GM23248 (cell line): ENCODE results near the gene MCM9. TPM values are rescaled to one million over a fixed set of nuclear protein-coding genes. Genes with fewer than 3 reads are reported as not detected.

Source experiments
- DNase-seq: peaks from one replicate; pipeline ENCODE4 v3.0.0-alpha.2; 2015
- H2AFZ ChIP-seq: fragments of 200-600 bp; sonication (generic); 2 replicates; pipeline ENCODE4 v1.6.1; 2016; ENCODE audit warnings: antibody characterized with exemption
- H3F3A ChIP-seq: fragments of 200-600 bp; sonication (generic); 2 replicates; pipeline ENCODE4 v1.6.1; 2016; ENCODE audit warnings: mild to moderate bottlenecking, antibody characterized with exemption, mixed run types; ENCODE audit not compliant: insufficient read depth
- H3K27ac ChIP-seq: fragments of 200-600 bp; sonication (generic); 2 replicates; pipeline ENCODE4 v1.5.1; 2016; ENCODE audit warnings: mild to moderate bottlenecking
- H3K27me3 ChIP-seq: fragments of 200-600 bp; sonication (generic); replicated peaks from 2 replicates; pipeline ENCODE4 v1.6.1; 2016; ENCODE audit warnings: mild to moderate bottlenecking; ENCODE audit not compliant: insufficient read depth
- H3K36me3 ChIP-seq: fragments of 200-600 bp; sonication (generic); 2 replicates; pipeline ENCODE4 v1.6.1; 2016; ENCODE audit warnings: low read depth, mild to moderate bottlenecking
- H3K4me1 ChIP-seq: fragments of 200-600 bp; sonication (generic); 2 replicates; pipeline ENCODE4 v1.6.1; 2016; ENCODE audit warnings: mild to moderate bottlenecking; ENCODE audit not compliant: insufficient read depth
- H3K4me2 ChIP-seq: fragments of 200-600 bp; sonication (generic); one replicate; pipeline ENCODE4 v1.6.1; 2016; ENCODE audit warnings: mild to moderate bottlenecking; ENCODE audit not compliant: unreplicated experiment
- H3K4me3 ChIP-seq: fragments of 200-600 bp; sonication (generic); 2 replicates; pipeline ENCODE4 v1.5.1; 2016; ENCODE audit warnings: mild to moderate bottlenecking
- H3K79me2 ChIP-seq: fragments of 200-600 bp; sonication (generic); 2 replicates; pipeline ENCODE4 v1.6.1; 2016; ENCODE audit warnings: mild to moderate bottlenecking; ENCODE audit not compliant: insufficient read depth
- H3K9ac ChIP-seq: fragments of 200-600 bp; sonication (generic); 2 replicates; pipeline ENCODE4 v1.6.1; 2016; ENCODE audit warnings: mild to moderate bottlenecking
- H3K9me2 ChIP-seq: fragments of 200-600 bp; sonication (generic); 2 replicates; pipeline ENCODE4 v1.6.1; 2016; ENCODE audit warnings: mixed run types, mild to moderate bottlenecking, moderate library complexity; ENCODE audit not compliant: insufficient read depth
- H3K9me3 ChIP-seq: fragments of 200-600 bp; sonication (generic); one replicate; pipeline ENCODE4 v1.6.1; 2017; ENCODE audit warnings: low read depth
- H4K20me1 ChIP-seq: fragments of 200-600 bp; sonication (generic); 2 replicates; pipeline ENCODE4 v1.6.0; 2016; ENCODE audit not compliant: insufficient read depth
- EZH2 ChIP-seq: fragments of 200-600 bp; sonication (generic); IDR thresholded peaks from 2 replicates; pipeline ENCODE4 v1.6.1; 2018; ENCODE audit warnings: antibody characterized with exemption, mild to moderate bottlenecking; ENCODE audit not compliant: insufficient read depth, poor library complexity, severe bottlenecking
- EZH2phosphoT487 ChIP-seq: fragments of 200-600 bp; sonication (generic); IDR thresholded peaks from 2 replicates; pipeline ENCODE4 v1.6.1; 2018; ENCODE audit warnings: antibody characterized with exemption, moderate library complexity, mild to moderate bottlenecking, low read depth; ENCODE audit not compliant: insufficient read depth
- WGBS, 2 experiments: methylation state at CpG; one replicate each; pipeline ENCODE4 v1.1.6; 2015 to 2017; ENCODE audit warnings: low lambda C conversion rate in 2 of 2, low coverage in 1 of 2; ENCODE audit errors: missing lambda C conversion rate in 2 of 2; 5-methylcytosine and 5-hydroxymethylcytosine counted together
- in situ Hi-C: fragments of 300-500 bp; cut with MboI; formaldehyde crosslinking; loops from 2 replicates; pipeline ENCODE4 v1.15.0; 2020
- polyA plus RNA-seq: library from polyadenylated mRNA; unstranded; fragments of >200 nt; fragmentation: Nextera tagmentation; extraction: Ambion mirVana; gene quantifications from 2 replicates; pipeline ENCODE4 v1.2.1, GENCODE V29; 2016
- total RNA-seq: library from RNA; depleted of rRNA; stranded (reverse); fragments of >200 nt; shearing (Covaris generic); gene quantifications from 2 replicates; pipeline ENCODE4 v1.2.3, GENCODE V29; 2014

MCM9 gene
- total and polyA plus RNA-seq, 2 experiments from 2014 or later, result 3.2 to 6.2 TPM

DNA sequence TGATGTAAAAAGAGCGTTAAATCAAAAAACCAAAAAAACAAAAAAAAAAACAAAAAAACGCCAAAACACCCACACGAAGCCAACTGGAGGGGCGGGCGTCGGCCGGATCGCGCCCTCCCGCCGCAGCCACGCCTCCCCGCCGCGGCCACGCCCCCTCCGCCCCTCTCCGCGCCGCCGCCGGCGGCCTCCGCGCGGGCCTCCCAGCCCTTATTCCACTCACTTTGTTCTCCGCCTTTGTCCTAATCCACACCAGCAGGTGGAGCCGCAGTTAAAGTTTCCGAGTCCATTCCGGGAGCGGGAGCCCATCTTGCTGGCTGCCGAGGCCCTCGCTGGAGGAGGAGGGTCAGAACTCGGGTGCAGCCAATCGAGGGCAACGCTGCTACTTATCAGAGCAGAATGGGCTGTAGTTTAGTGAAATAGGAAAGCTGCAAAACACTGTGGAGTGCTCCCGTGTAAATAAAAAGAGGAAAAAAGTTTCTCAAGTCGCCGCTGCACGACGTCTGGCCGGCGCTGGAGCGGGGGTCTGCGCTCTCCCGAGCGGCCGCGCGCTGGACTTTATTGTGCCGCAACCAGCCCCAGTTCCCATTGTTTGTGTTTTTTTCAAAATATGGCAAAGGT lies 41.0 kb downstream of the MCM9 start, which contains the start of gene ASF1A:
TSS of gene ASF1A (plus strand) at position 346 of the 618 bp plus-strand sequence. CDS start at position 608, 262 bp downstream.
- Histone ChIP-seq H3K79me2 (peaks cover 69% of the 10 kb centered on the region), H3K9me2 (no peaks in the 10 kb centered on the region), H4K20me1 (no peaks in the 10 kb centered on the region), H3K9ac (peak within 1 kb of the TSS; percentile 89), H3K4me3 (peak within 1 kb of the TSS; percentile 95), H3K27ac (peak within 1 kb of the TSS; percentile 90), H3K27me3 (no peaks in the 10 kb centered on the region), H3K9me3 (no peaks in the 10 kb centered on the region), H2AFZ (peak within 1 kb of the TSS; percentile 90), H3K4me1 (peaks cover 27% of the 10 kb centered on the region), H3K4me2 (peak within 1 kb of the TSS; percentile 94), H3F3A (peaks cover 40% of the 10 kb centered on the region), H3K36me3 (no peaks in the 10 kb centered on the region; the same call in 1 of the 2 replicates)
- WGBS, 2 experiments, result 1% methylated on average over 41 to 51 of the region's 51 CpGs
- in situ Hi-C loops, result no loop called here
- peak; percentile 99 for DNase-seq
- TF ChIP-seq EZH2phosphoT487 (no peak), EZH2 (no peak)

DNA sequence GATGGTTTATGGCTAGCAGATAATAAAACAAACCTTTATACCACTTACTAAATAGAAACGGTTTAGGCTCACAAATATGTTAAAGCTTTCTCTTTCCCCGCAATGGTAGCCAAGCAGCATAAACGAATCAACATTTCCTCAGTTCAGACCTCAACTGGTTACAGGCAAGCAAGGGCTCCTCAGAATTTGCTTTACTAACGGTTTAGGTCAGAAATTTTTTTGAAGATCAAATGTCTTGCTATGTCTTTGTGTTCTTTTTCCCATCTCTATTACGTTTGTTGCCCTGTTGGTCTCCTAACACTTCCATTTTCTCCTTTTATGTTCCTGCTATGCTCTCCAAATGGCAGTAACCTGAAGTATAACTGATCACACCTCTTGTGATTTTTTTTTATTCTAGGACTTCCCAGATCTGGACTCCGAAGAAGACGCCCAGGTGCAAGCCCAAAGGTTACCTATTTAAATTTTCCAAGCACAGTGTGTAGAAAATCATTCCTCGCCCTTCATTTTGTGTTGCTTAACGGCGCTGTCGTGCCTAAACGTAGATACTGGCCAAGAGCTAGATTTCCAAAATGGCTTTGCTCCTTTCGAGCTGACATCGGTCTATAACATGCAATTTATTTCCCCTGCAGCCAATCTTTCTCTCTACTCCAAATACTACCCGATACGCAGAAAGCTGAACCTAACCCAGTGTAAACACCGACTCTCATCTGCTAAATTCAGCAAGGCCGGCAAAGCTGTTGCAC lies 41.7 kb downstream of the MCM9 start:
- Histone ChIP-seq H3K9me2 (no peaks in the 10 kb centered on the region), H3K36me3 (no peaks in the 10 kb centered on the region; the same call in 1 of the 2 replicates), H3K27ac (peak overlapping the region; percentile 90), H3K4me2 (peak overlapping the region; percentile 87), H3K9me3 (no peaks in the 10 kb centered on the region), H2AFZ (peak overlapping the region; percentile 90), H3K9ac (peak overlapping the region; percentile 89), H3K27me3 (no peaks in the 10 kb centered on the region), H4K20me1 (no peaks in the 10 kb centered on the region), H3K4me3 (peak overlapping the region; percentile 95), H3K79me2 (peaks cover 69% of the 10 kb centered on the region), H3K4me1 (peaks cover 27% of the 10 kb centered on the region), H3F3A (peaks cover 40% of the 10 kb centered on the region)
- in situ Hi-C loops, result no loop called here
- WGBS, 2 experiments, result 0 to 1% methylated on average over 18 of the region's 18 CpGs
- peak; percentile 87 for DNase-seq
- TF ChIP-seq EZH2phosphoT487 (no peak), EZH2 (no peak)

DNA sequence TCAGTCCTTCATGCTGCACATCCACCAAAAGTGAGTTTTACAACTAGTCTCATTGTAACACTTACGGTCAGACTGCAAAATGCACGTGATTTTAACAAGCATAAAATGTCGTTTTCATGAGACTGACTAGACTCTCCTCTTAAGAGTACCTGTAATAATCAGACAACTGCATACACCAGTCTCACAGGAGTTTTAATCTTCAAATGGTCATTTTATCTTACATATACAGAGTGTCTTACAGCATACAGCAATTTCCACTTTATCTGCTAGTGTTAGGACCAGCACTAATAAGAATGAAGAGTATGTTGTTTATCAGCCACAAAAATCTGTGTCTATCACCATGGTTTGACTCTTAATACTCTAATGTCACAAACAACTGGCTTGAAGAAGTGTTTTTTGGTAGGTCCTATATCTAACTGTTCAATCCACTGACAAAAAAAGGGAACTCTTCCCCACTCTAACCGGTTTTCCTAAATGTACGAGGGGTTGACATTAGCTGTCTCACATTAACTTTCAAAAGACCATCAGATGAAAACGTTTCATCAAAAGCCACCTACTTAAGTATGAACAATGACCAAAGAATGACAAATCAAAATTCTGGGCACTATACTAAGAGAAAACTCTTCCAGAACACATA lies 42.5 kb downstream of the MCM9 start:
- peaks cover 69% of the 10 kb centered on the region for H3K79me2 ChIP-seq
- TF ChIP-seq EZH2 (no peak), EZH2phosphoT487 (no peak)
- peak overlapping the region; percentile 90 for H2AFZ ChIP-seq
- no peaks in the 10 kb centered on the region; the same call in 1 of the 2 replicates for H3K36me3 ChIP-seq
- H3K9me2 ChIP-seq, result no peaks in the 10 kb centered on the region
- peak overlapping the region; percentile 89 for H3K9ac ChIP-seq
- peaks cover 27% of the 10 kb centered on the region for H3K4me1 ChIP-seq
- peak; percentile 55 for DNase-seq
- peak overlapping the region; percentile 95 for H3K4me3 ChIP-seq
- H3K27ac ChIP-seq, result peak overlapping the region; percentile 90
- H3K4me2 ChIP-seq, result peak overlapping the region; percentile 87
- no peaks in the 10 kb centered on the region for H3K9me3 ChIP-seq
- in situ Hi-C loops, result no loop called here
- WGBS, 2 experiments, result 28 to 30% methylated on average over 6 of the region's 6 CpGs
- no peaks in the 10 kb centered on the region for H3K27me3 ChIP-seq
- peaks cover 40% of the 10 kb centered on the region for H3F3A ChIP-seq
- H4K20me1 ChIP-seq, result no peaks in the 10 kb centered on the region

DNA sequence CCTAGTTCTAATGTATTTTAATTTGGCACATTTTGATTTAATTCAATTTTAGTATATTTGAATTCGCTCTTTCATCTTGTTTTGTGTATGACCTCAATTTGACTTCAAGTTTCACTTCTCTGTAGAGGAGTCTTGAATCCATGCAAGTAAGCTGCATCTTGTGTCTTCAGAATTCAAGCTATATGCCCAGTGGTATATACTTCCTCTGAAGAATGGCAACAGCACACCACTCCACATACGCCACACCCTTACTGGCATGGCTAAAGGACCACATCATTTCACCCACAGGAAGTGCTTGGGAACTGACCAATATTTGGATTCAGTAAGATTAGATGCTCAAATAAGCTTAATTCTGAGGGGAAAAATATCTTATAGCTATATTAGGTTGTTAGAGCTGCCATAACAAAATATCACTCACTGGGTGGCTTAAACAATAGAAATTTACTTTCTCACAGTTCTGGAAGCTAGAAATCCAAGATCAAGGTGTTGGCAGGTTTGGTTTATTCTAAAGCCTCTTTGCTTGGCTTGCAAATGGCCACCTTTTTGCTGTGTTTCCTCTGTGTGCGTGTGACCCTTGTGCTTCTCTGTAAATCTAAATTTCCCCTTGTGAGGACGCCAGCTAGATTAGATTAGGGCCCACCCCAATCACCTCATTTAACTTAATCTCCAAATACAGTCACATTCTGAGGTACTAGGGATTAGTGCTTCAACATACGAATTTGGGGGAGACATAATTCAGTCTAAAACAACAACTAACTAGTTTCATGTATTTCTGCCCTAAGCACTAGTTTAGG lies 43.8 kb downstream of the MCM9 start:
- DNase-seq, result peak; percentile 26
- in situ Hi-C loops, result no loop called here

More for the DNA sequence above, 43.8 kb downstream of the MCM9 start:
- TF ChIP-seq EZH2, result no peak
- TF ChIP-seq EZH2phosphoT487, result no peak
- Histone ChIP-seq H4K20me1 (no peaks in the 10 kb centered on the region), H3K79me2 (peaks cover 69% of the 10 kb centered on the region), H3K4me3 (no peak overlapping the region), H3K36me3 (no peaks in the 10 kb centered on the region), H3K27ac (0 out of 2 replicates have a peak overlapping the region, but pooled peaks have one; percentile 90), H2AFZ (no peak overlapping the region), H3K9me2 (no peaks in the 10 kb centered on the region), H3K27me3 (no peaks in the 10 kb centered on the region), H3K4me2 (peak overlapping the region; percentile 6), H3K9me3 (no peaks in the 10 kb centered on the region), H3K9ac (no peak overlapping the region), H3K4me1 (peaks cover 24% of the 10 kb centered on the region), H3F3A (peaks cover 32% of the 10 kb centered on the region)
- 97 to 98% methylated on average over 5 of the region's 5 CpGs for WGBS, 2 experiments
